Uterus (tissue), 4 donors: ENCODE measurements around the gene ASB3. TPM values are rescaled to one million over a fixed set of nuclear protein-coding genes. Genes with fewer than 3 reads are reported as not detected.

Source experiments
- DNase-seq, 2 donors: peaks; one replicate each; pipeline ENCODE4 v3.0.0-alpha.2; 2019 to 2020
- H3K27ac ChIP-seq, 2 donors: fragments of 200-600 bp; sonication (generic); 1 replicate in 1 of 2; 2 replicates in 1 of 2; pipeline ENCODE4 v1.5.1; 2016 to 2018
- H3K27me3 ChIP-seq, 2 donors: fragments of 200-600 bp; sonication (generic); one replicate each; pipeline ENCODE4 v1.5.1; 2018 to 2019; ENCODE audit warnings: control low read depth in 1 of 2
- H3K36me3 ChIP-seq, 2 donors: fragments of 200-600 bp; sonication (generic); one replicate each; pipeline ENCODE4 v1.5.1; 2019; ENCODE audit warnings: control low read depth in 1 of 2
- H3K4me1 ChIP-seq, 2 donors: fragments of 200-600 bp; sonication (generic); one replicate each; pipeline ENCODE4 v1.5.1; 2018 to 2019; ENCODE audit warnings: control low read depth in 1 of 2
- H3K4me3 ChIP-seq, 2 donors: fragments of 200-600 bp; sonication (generic); 1 replicate in 1 of 2; 2 replicates in 1 of 2; pipeline ENCODE4 v1.5.1; 2018 to 2019; ENCODE audit warnings: mild to moderate bottlenecking in 1 of 2
- H3K9me3 ChIP-seq, 2 donors: fragments of 200-600 bp; sonication (generic); one replicate each; pipeline ENCODE4 v1.5.1; 2019; ENCODE audit warnings: control low read depth in 1 of 2
- POLR2A ChIP-seq, 2 donors: fragments of 450-650 bp; IDR thresholded peaks; one replicate each; pipeline ENCODE4 v1.6.1; 2016; ENCODE audit warnings: antibody characterized with exemption in 2 of 2, mild to moderate bottlenecking in 1 of 2, moderate library complexity in 1 of 2
- intact Hi-C: fragments of 100-400 bp; cut with DNase I; formaldehyde crosslinking; loops from one replicate; pipeline ENCODE4 v1.15.1; 2023; ENCODE audit warnings: low total_unique reads
- total RNA-seq, 4 donors: library from RNA; depleted of rRNA in 3 of 4; stranded (reverse); fragments of >200 nt in 3 of 4; gene quantifications; one replicate each; pipeline versions ENCODE4 v1.1.0 to v1.2.4, GENCODE V29; 2014 to 2023
- TF ChIP-seq, protein P1 (sequence below), 4 experiments: fragments of 200-600 bp in 2 of 4; fragments of 450-650 bp in 2 of 4; sonication (generic) in 2 of 4; IDR thresholded peaks; one replicate each; pipeline ENCODE4 v1.5.1; 2016 to 2019; ENCODE audit warnings: antibody characterized with exemption in 4 of 4, mild to moderate bottlenecking in 2 of 4, moderate library complexity in 1 of 4
- donor health status: DM: yes; HTN: yes; CAD: no.

The ASB3 gene
- total RNA-seq, 4 donors from 2014 or later, result 5.4 to 68.8 (median 16.8) TPM

DNA sequence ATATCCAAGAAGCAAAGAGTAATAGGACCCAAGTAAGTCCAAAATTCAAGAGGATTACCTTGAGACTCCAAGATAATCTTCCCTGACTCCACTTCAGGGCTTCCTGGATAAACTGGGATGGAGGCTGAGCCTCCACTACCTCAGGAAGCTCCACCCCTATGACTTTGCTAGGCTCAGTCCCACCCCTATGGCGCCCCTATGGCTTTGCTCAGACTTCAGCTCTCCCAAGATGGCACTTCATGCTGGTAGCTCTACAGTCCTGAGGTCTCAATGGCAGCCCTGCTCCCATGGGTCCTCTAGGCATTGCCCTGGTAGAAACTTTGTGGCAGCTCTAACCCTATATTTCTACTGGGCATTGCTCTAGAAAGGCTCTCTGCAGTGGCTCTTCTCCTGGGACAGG lies 89.1 kb downstream of the ASB3 start:
- H3K9me3 ChIP-seq, result no peaks in the 10 kb centered on the region
- H3K27ac ChIP-seq, result no peak overlapping the region
- DNase-seq, result no peak
- intact Hi-C loops, result no loop called here
- H3K4me1 ChIP-seq, result no peaks in the 10 kb centered on the region
- no peaks in the 10 kb centered on the region for H3K27me3 ChIP-seq
- no peaks in the 10 kb centered on the region for H3K36me3 ChIP-seq
- no peak for TF ChIP-seq POLR2A (IDR thresholded peaks at IDR 0.05)
- TF ChIP-seq, protein P1, sequence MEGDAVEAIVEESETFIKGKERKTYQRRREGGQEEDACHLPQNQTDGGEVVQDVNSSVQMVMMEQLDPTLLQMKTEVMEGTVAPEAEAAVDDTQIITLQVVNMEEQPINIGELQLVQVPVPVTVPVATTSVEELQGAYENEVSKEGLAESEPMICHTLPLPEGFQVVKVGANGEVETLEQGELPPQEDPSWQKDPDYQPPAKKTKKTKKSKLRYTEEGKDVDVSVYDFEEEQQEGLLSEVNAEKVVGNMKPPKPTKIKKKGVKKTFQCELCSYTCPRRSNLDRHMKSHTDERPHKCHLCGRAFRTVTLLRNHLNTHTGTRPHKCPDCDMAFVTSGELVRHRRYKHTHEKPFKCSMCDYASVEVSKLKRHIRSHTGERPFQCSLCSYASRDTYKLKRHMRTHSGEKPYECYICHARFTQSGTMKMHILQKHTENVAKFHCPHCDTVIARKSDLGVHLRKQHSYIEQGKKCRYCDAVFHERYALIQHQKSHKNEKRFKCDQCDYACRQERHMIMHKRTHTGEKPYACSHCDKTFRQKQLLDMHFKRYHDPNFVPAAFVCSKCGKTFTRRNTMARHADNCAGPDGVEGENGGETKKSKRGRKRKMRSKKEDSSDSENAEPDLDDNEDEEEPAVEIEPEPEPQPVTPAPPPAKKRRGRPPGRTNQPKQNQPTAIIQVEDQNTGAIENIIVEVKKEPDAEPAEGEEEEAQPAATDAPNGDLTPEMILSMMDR (IDR thresholded peaks at IDR 0.05), result no peak
- H3K4me3 ChIP-seq, result no peak overlapping the region

- H3K36me3 ChIP-seq, result no peaks in the 10 kb centered on the region
- intact Hi-C loops, result no loop called here
- TF ChIP-seq, protein P1 (IDR thresholded peaks at IDR 0.05), result no peak
- TF ChIP-seq POLR2A (IDR thresholded peaks at IDR 0.05), result no peak
These were observed 89.7 kb downstream of the ASB3 start for GRCh38 chr2:53697092-53697491.

GRCh38 chr2:53695575-53695974 lies 91.2 kb downstream of the ASB3 start:
- Histone ChIP-seq H3K4me3 (no peak overlapping the region), H3K27ac (no peak overlapping the region), H3K27me3 (no peaks in the 10 kb centered on the region), H3K36me3 (no peaks in the 10 kb centered on the region), H3K4me1 (no peaks in the 10 kb centered on the region), H3K9me3 (no peaks in the 10 kb centered on the region)
- intact Hi-C loops, result no loop called here
- no peak for DNase-seq
- TF ChIP-seq, protein P1 (IDR thresholded peaks at IDR 0.05), result no peak

More at GRCh38 chr2:53697092-53697491, 89.7 kb downstream of the ASB3 start:
- no peak overlapping the region for H3K27ac ChIP-seq
- no peak overlapping the region for H3K4me3 ChIP-seq
- H3K9me3 ChIP-seq, result no peaks in the 10 kb centered on the region
- H3K27me3 ChIP-seq, result no peaks in the 10 kb centered on the region
- DNase-seq, result no peak
- no peaks in the 10 kb centered on the region for H3K4me1 ChIP-seq

GRCh38 chr2:53694096-53694771 lies 92.5 kb downstream of the ASB3 start:
- H3K4me3 ChIP-seq, result no peak overlapping the region
- no peaks in the 10 kb centered on the region for H3K4me1 ChIP-seq
- no peaks in the 10 kb centered on the region for H3K27me3 ChIP-seq
- no peaks in the 10 kb centered on the region for H3K9me3 ChIP-seq
- TF ChIP-seq, protein P1 (IDR thresholded peaks at IDR 0.05), result no peak
- no peak for TF ChIP-seq POLR2A (IDR thresholded peaks at IDR 0.05)
- H3K27ac ChIP-seq, result no peak overlapping the region
- DNase-seq, result no peak
- intact Hi-C loops, result no loop called here
- no peaks in the 10 kb centered on the region for H3K36me3 ChIP-seq

DNA sequence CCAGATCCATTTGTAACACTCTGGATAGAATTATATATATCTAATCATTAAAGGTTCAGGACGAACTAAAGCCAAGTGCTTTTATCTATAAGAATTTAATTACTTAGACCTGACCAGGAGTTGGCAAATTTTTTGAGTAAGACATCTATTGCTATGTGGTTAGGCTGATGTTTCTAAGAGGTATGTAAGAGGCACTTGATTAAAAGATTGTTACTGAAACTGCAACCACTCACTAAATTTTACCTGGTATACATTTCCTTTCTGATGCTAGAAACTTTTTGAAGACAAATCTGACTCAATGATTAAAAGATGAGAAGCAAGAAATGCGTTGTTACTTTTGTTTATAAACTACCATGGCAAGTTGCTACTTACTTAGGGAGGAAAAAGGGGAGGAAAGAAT lies 95.9 kb downstream of the ASB3 start:
- Histone ChIP-seq H3K4me1 (no peaks in the 10 kb centered on the region), H3K36me3 (no peaks in the 10 kb centered on the region), H3K4me3 (no peak overlapping the region), H3K9me3 (no peaks in the 10 kb centered on the region), H3K27ac (no peak overlapping the region), H3K27me3 (no peaks in the 10 kb centered on the region)
- intact Hi-C loops, result no loop called here
- DNase-seq, result no peak
- no peak for TF ChIP-seq POLR2A (IDR thresholded peaks at IDR 0.05)
